ENCODE data around the gene LURAP1L.

Gene LURAP1L

GRCh38 chr9:12813960-12814876 lies 39.4 kb downstream of the LURAP1L start:
- Mint-ChIP-seq H3K27ac (no peak overlapping the region), H3K9me3 (peaks cover 11% of the 10 kb centered on the region), H3K36me3 (ENCODE audit: low read depth) (no peaks in the 10 kb centered on the region), H3K4me1 (ENCODE audit: low read depth) (no peaks in the 10 kb centered on the region), H3K4me3 (no peak overlapping the region), H3K27me3 (no peaks in the 10 kb centered on the region)
- DNase-seq, result no peak

- no peak for DNase-seq
- Mint-ChIP-seq H3K36me3 (ENCODE audit: low read depth) (no peaks in the 10 kb centered on the region), H3K4me3 (no peak overlapping the region), H3K4me1 (ENCODE audit: low read depth) (no peaks in the 10 kb centered on the region), H3K9me3 (peaks cover 11% of the 10 kb centered on the region), H3K27ac (no peak overlapping the region), H3K27me3 (no peaks in the 10 kb centered on the region)
Measured at GRCh38 chr9:12814877-12815237, 40.0 kb downstream of the LURAP1L start.

GRCh38 chr9:12815888-12816287 lies 41.1 kb downstream of the LURAP1L start:
- DNase-seq, result no peak
- Mint-ChIP-seq H3K36me3 (ENCODE audit: low read depth) (no peaks in the 10 kb centered on the region), H3K27ac (no peak overlapping the region), H3K27me3 (no peaks in the 10 kb centered on the region), H3K4me3 (no peak overlapping the region), H3K9me3 (peaks cover 9% of the 10 kb centered on the region), H3K4me1 (ENCODE audit: low read depth) (no peaks in the 10 kb centered on the region)

GRCh38 chr9:12816656-12817101 lies 41.9 kb downstream of the LURAP1L start:
- Mint-ChIP-seq H3K4me1 (ENCODE audit: low read depth) (no peaks in the 10 kb centered on the region), H3K36me3 (ENCODE audit: low read depth) (no peaks in the 10 kb centered on the region), H3K27ac (no peak overlapping the region), H3K9me3 (peaks cover 7% of the 10 kb centered on the region), H3K4me3 (no peak overlapping the region), H3K27me3 (no peaks in the 10 kb centered on the region)
- no peak for DNase-seq

GRCh38 chr9:12817702-12818101 lies 42.9 kb downstream of the LURAP1L start:
- no peak overlapping the region for H3K4me3 Mint-ChIP-seq
- no peak for DNase-seq
- H3K9me3 Mint-ChIP-seq, result peaks cover 7% of the 10 kb centered on the region
- H3K27me3 Mint-ChIP-seq, result no peaks in the 10 kb centered on the region
- H3K4me1 Mint-ChIP-seq (ENCODE audit: low read depth), result no peaks in the 10 kb centered on the region
- H3K36me3 Mint-ChIP-seq (ENCODE audit: low read depth), result no peaks in the 10 kb centered on the region
- no peak overlapping the region for H3K27ac Mint-ChIP-seq

- Mint-ChIP-seq H3K9me3 (peaks cover 7% of the 10 kb centered on the region), H3K27ac (no peak overlapping the region), H3K4me3 (no peak overlapping the region), H3K4me1 (ENCODE audit: low read depth) (no peaks in the 10 kb centered on the region), H3K27me3 (no peaks in the 10 kb centered on the region), H3K36me3 (ENCODE audit: low read depth) (no peaks in the 10 kb centered on the region)
- DNase-seq, result no peak
Measured at GRCh38 chr9:12818431-12819000, 43.7 kb downstream of the LURAP1L start.

GRCh38 chr9:12819436-12820185 lies 44.8 kb downstream of the LURAP1L start:
- Mint-ChIP-seq H3K36me3 (ENCODE audit: low read depth) (no peaks in the 10 kb centered on the region), H3K9me3 (peaks cover 7% of the 10 kb centered on the region), H3K4me3 (no peak overlapping the region), H3K4me1 (ENCODE audit: low read depth) (no peaks in the 10 kb centered on the region), H3K27me3 (no peaks in the 10 kb centered on the region), H3K27ac (no peak overlapping the region)
- DNase-seq, result no peak

- Mint-ChIP-seq H3K27me3 (no peaks in the 10 kb centered on the region), H3K36me3 (ENCODE audit: low read depth) (no peaks in the 10 kb centered on the region), H3K4me3 (no peak overlapping the region)
Measured at GRCh38 chr9:12822111-12822510, 47.3 kb downstream of the LURAP1L start.

GRCh38 chr9:12826924-12827565 lies 52.2 kb downstream of the LURAP1L start:
- H3K27ac Mint-ChIP-seq, result no peak overlapping the region
- peaks cover 11% of the 10 kb centered on the region for H3K9me3 Mint-ChIP-seq

More at GRCh38 chr9:12822111-12822510, 47.3 kb downstream of the LURAP1L start:
- Mint-ChIP-seq H3K27ac (no peak overlapping the region), H3K9me3 (peaks cover 5% of the 10 kb centered on the region), H3K4me1 (ENCODE audit: low read depth) (no peaks in the 10 kb centered on the region)
- DNase-seq, result no peak

GRCh38 chr9:12833701-12834100 lies 58.9 kb downstream of the LURAP1L start:
- H3K4me1 Mint-ChIP-seq (ENCODE audit: low read depth), result no peaks in the 10 kb centered on the region
- no peak overlapping the region for H3K27ac Mint-ChIP-seq
- H3K4me3 Mint-ChIP-seq, result no peak overlapping the region
- H3K9me3 Mint-ChIP-seq, result peaks cover 28% of the 10 kb centered on the region
- H3K27me3 Mint-ChIP-seq, result no peaks in the 10 kb centered on the region
- no peak for DNase-seq
- H3K36me3 Mint-ChIP-seq (ENCODE audit: low read depth), result no peaks in the 10 kb centered on the region

More at GRCh38 chr9:12826924-12827565, 52.2 kb downstream of the LURAP1L start:
- no peak for DNase-seq
- Mint-ChIP-seq H3K27me3 (no peaks in the 10 kb centered on the region), H3K36me3 (ENCODE audit: low read depth) (no peaks in the 10 kb centered on the region), H3K4me1 (ENCODE audit: low read depth) (no peaks in the 10 kb centered on the region), H3K4me3 (no peak overlapping the region)

- Mint-ChIP-seq H3K4me3 (no peak overlapping the region), H3K27ac (no peak overlapping the region), H3K27me3 (no peaks in the 10 kb centered on the region), H3K36me3 (ENCODE audit: low read depth) (no peaks in the 10 kb centered on the region), H3K9me3 (peaks cover 28% of the 10 kb centered on the region), H3K4me1 (ENCODE audit: low read depth) (no peaks in the 10 kb centered on the region)
- DNase-seq, result no peak
Measured at GRCh38 chr9:12838546-12838945, 63.7 kb downstream of the LURAP1L start.

GRCh38 chr9:12843735-12844134 lies 68.9 kb downstream of the LURAP1L start:
- no peak overlapping the region for H3K4me3 Mint-ChIP-seq
- no peaks in the 10 kb centered on the region for H3K36me3 Mint-ChIP-seq (ENCODE audit: low read depth)
- H3K9me3 Mint-ChIP-seq, result peaks cover 21% of the 10 kb centered on the region
- no peak for DNase-seq
- H3K4me1 Mint-ChIP-seq (ENCODE audit: low read depth), result no peaks in the 10 kb centered on the region
- no peaks in the 10 kb centered on the region for H3K27me3 Mint-ChIP-seq
- H3K27ac Mint-ChIP-seq, result no peak overlapping the region

GRCh38 chr9:12846035-12846434 lies 71.2 kb downstream of the LURAP1L start:
- peaks cover 21% of the 10 kb centered on the region for H3K9me3 Mint-ChIP-seq
- H3K36me3 Mint-ChIP-seq (ENCODE audit: low read depth), result no peaks in the 10 kb centered on the region
- no peak overlapping the region for H3K4me3 Mint-ChIP-seq
- no peaks in the 10 kb centered on the region for H3K27me3 Mint-ChIP-seq
- no peak for DNase-seq
- no peak overlapping the region for H3K27ac Mint-ChIP-seq
- no peaks in the 10 kb centered on the region for H3K4me1 Mint-ChIP-seq (ENCODE audit: low read depth)

- no peak for DNase-seq
- H3K36me3 Mint-ChIP-seq (ENCODE audit: low read depth), result no peaks in the 10 kb centered on the region
- H3K27ac Mint-ChIP-seq, result no peak overlapping the region
- H3K4me3 Mint-ChIP-seq, result no peak overlapping the region
- H3K27me3 Mint-ChIP-seq, result no peaks in the 10 kb centered on the region
- no peaks in the 10 kb centered on the region for H3K4me1 Mint-ChIP-seq (ENCODE audit: low read depth)
- peaks cover 21% of the 10 kb centered on the region for H3K9me3 Mint-ChIP-seq
Measured at GRCh38 chr9:12847561-12847960, 72.7 kb downstream of the LURAP1L start.
